NCI-H2081 (cell line): Measurements from ENCODE around the gene CRB3.
"Not testable (repeated sequence)": the region's sequence is repeated elsewhere in the genome, so short reads cannot be mapped to it uniquely, and the experiment has no call there.

Source experiments
- DNase-seq, 2 experiments: peaks; one replicate each; lab custom pipeline; 2025; lab: John Stamatoyannopoulos, UW

Gene CRB3

GRCh38 chr19:6494438-6495036, 30.5 kb downstream of the CRB3 start:
- DNase-seq = no peak

GRCh38 chr19:6495947-6496346, 31.9 kb downstream of the CRB3 start:
- no peak for DNase-seq

DNA sequence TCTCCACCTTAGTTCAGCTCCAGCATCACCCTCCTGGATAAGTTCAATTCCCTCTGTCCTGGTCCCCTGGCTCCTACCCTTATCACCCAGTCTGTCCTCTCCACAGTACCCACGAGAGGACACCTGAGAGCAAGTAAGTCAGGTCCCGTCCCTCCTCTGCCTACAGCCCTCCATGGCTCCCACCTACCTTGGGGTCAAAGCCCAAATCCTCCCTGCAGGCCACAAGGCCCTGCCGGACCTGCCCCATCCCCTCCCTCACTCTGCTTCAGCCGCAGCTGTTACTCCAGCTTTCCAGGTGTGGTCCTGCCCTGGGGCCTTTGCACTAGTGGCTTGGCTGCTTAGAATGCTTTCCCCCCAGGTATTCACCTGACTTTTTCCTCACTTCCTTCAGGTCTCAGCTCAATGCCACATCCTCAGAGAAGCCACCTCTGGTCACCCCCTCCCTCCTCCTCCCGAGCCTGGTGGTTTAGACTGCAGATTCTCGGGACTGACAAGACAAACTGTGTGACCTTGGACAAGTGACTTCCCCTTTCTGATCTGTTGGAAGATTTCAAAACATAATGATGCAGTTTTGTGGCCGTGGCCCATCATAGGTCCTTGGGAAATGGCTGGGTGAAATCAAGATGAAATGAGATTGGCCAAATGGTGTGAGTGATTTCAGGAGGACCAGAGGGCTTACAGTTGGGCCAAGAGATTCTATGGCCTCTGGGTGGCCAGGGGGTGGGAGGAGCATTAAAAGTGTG, 34.4 kb downstream of the CRB3 start:
- no peak for DNase-seq

DNA sequence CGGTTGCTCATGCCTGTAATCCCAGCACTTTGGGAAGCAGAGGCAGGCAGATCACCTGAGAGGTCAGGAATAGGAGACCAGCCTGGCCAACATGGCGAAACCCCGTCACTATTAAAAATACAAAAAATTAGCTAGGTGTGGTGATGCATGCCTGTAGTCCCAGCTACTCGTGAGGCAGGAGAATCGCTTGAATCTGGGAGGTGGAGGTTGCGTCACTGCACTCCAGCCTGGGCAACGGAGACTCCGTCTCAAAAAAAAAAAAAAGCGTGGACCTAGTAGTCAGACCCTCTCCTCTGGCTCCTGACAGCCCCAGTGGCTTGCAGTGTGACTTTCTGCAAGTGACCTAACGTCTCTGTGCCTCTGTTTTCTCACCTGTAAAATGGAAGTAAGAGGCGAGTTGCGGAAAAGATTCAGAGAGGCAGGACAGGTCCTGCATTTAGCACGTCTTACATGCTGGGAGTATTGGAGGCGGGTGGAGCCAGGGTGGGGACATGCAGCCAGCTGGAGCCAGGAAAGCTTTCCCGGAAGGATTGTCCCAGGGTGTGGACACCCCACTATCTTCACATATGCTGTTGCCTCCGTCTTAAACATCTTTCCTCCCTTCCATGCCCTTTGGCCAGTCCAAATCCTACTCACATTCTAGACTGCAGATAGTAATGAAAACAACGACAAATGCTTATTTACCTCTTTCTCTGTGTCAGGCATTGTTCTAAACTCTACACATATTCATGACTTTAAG, 35.1 kb downstream of the CRB3 start:
- no peak for DNase-seq

DNA sequence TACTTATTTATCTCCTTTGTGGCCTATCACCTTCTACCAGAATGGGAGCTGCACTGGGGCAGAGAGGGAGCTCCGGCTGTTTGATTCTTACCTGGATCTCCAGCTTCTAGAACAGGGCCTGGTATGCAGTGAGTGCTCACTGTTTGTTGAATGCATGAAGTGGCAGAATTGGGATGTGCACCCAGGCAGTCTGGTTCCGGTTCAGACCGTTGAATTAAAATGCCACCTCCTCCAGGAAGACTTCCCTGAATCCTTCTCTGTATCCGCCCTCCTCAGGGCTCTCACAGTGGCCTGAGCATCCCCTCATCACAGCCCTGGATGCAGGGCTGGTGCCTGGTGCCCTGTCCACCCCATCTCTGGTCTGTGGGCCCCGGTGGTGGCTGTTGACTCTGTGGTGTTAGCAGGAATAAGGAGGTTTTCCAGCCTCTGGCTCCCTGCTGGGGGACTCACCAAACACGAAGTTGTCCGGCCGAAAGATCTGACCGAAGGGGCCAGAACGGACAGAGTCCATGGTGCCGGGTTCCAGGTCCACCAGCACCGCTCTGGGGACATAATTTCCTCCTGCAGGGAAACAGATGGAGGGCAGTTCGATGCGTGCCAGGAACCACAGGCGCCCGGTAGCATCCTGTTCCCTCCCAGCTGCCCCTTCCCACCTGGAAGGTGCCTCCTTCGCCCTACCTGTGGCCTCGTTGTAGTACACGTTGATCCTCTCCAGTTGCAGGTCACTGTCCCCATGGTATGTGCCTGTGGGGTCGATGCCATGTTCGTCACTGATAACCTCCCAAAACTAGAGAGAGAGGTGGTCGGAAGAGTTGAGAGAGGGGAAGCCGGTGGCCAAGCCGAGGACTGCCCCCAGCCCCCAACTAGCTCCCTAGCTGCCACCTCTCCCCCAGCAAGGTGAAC, 37.0 kb downstream of the CRB3 start:
- no peak for DNase-seq

GRCh38 chr19:6501740-6502648, 37.9 kb downstream of the CRB3 start, which contains the start of gene TUBB4A:
TUBB4A (minus strand) TSS chr19:6502309; CDS start chr19:6502212, 97 bp downstream.
- DNase-seq = no peak

DNA sequence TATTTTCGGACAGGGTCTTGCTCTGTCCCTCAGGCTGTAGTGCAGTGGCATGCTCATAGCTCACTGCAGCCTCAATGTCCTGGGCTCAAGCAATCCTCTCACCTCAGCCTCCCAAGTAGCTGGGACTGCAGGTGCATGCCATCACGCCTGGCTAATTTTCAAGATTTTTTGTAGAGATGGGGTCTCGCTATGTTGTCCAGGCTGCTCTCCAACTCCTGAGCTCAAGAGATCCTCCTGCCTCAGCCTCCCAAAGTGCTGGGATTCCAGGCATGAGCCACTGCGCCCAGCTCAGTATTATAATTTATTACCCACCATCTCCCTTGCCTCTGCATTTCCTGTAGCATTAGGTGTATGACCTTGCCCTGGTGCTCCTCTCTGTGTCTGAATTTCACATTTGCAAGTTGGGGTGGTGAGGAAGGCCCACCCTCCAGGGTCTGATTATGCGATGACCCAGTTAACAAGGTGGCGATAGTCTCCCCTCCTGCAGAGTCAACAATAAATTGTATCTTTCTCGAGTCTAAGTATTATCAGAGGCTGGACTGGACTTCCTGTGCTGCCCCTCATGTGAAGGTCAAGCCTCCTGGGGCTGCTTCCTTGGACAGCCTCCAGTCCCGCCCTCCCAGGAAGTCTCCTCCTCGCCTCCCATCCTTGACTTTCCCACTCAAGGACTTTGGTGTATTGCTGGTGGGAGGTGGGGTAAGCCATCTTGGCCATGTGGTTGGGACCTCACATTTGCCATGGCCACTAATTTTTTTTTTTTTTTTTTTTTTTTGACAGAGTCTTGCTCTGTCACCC, 39.5 kb downstream of the CRB3 start:
- DNase-seq = no peak

DNA sequence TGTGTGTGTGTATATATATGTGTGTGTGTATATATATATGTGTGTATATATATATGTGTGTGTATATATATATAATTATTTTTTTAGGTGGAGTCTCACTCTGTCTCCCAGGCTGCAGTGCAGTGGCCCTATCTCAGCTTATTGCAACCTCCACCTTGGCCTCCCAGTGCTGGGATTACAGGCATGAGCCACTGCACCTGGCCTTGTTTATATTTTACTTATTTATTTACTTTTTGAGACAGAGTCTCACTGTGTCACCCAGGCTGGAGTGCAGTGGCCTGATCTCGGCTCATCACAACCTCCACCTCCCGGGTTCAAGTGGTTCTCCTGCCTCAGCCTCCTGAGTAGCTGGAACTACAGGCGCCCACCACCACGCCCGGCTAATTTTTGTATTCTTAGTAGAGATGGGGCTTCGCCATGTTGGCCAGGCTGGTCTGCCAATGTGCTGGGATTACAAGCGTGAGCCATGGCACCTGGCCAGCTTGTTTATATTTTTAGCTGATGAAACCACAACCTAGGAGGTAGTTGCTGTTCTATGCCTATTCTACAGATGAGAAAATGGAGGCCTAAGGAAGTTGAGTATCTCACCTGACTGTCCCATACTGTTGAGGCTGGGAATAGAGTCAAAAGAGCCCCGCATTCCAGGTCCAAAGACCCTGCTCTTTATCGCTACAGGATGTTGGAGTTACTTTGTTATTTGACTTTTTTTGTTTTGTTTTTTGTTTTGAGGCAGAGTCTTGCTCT, 44.1 kb downstream of the CRB3 start:
- DNase-seq = not testable (repeated sequence)

- DNase-seq = no peak
Measured at GRCh38 chr19:6509118-6509971, 45.3 kb downstream of the CRB3 start.

GRCh38 chr19:6510618-6511017, 46.5 kb downstream of the CRB3 start:
- no peak for DNase-seq

DNA sequence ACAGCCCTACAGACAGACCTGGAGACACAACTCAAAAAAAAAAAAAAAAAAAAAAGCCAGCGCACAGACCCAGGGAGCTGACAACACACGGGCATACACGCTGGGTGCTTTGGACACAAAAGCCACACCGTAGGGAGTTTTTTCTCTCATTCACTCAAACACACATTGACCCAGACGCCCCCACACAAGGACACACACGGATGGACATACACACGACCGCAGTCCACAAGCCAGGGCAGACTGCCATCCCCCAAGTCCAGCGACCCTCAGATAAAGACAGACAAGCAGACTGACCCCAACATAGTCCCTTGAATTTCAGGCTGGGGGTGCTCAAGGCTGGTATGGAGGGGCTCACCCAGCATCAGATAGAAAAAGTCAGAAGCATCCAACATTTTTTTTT, 50.0 kb downstream of the CRB3 start:
- no peak for DNase-seq

- DNase-seq = no peak
Measured at GRCh38 chr19:6514926-6515544, 51.0 kb downstream of the CRB3 start.

GRCh38 chr19:6516018-6516658, 52.1 kb downstream of the CRB3 start:
- DNase-seq = peak; percentile 72 to 83
